H1 (cell line): Measurements from ENCODE around the gene KLHL1. TPM values are rescaled to one million over a fixed set of nuclear protein-coding genes. Genes with fewer than 3 reads are reported as not detected.

Experiments
- CTCF ChIA-PET: fragments of 300-600 bp; sonication (Branson Sonifier 250); formaldehyde crosslinking; loops from one replicate; lab custom pipeline; 2021; ENCODE audit not compliant: partially characterized antibody; lab: Charles Lee
- POLR2A ChIA-PET: fragments of 300-600 bp; sonication (Branson Sonifier 250); formaldehyde crosslinking; loops from one replicate; lab custom pipeline; 2021; ENCODE audit warnings: inconsistent platforms; ENCODE audit not compliant: partially characterized antibody; lab: Charles Lee
- DNase-seq, 2 experiments: peaks; one replicate each; pipeline versions ENCODE4 v3.0.0 to v3.0.0-alpha.2; 2010 to 2022; ENCODE audit warnings: low spot score in 2 of 2, low read depth in 1 of 2, mixed read lengths in 1 of 2
- FAIRE-seq: peaks from 2 replicates; lab custom pipeline; 2011; peaks lifted over from hg19 to GRCh38; lab: Jason Lieb, UNC
- H2AFZ ChIP-seq: 2 replicates; pipeline ENCODE4 v1.8.1; 2012; ENCODE audit warnings: low read length, inconsistent platforms
- H2AK5ac ChIP-seq: 2 replicates; pipeline ENCODE4 v1.6.1; 2013; ENCODE audit warnings: low read depth, low read length
- H2BK120ac ChIP-seq: replicated peaks from 2 replicates; pipeline ENCODE3; 2013; ENCODE audit warnings: low read depth, low read length, inconsistent platforms
- H2BK12ac ChIP-seq: 2 replicates; pipeline ENCODE4 v1.6.1; 2013; ENCODE audit warnings: low read depth, low read length
- H2BK15ac ChIP-seq: 2 replicates; pipeline ENCODE4 v1.6.1; 2013; ENCODE audit warnings: low read length
- H2BK20ac ChIP-seq: 2 replicates; pipeline ENCODE4 v1.6.1; 2013; ENCODE audit warnings: low read length
- H2BK5ac ChIP-seq: 2 replicates; pipeline ENCODE4 v1.6.1; 2013; ENCODE audit warnings: low read depth, low read length
- H3K14ac ChIP-seq: 2 replicates; pipeline ENCODE4 v1.6.1; 2013; ENCODE audit warnings: inconsistent platforms; ENCODE audit not compliant: insufficient read length
- H3K18ac ChIP-seq: 2 replicates; pipeline ENCODE4 v1.6.1; 2013; ENCODE audit warnings: low read length; ENCODE audit errors: extremely low read depth
- H3K23ac ChIP-seq: 2 replicates; pipeline ENCODE4 v1.6.1; 2013; ENCODE audit warnings: inconsistent platforms; ENCODE audit not compliant: insufficient read length
- H3K23me2 ChIP-seq: 2 replicates; pipeline ENCODE4 v1.6.1; 2013; ENCODE audit warnings: low read depth, low read length
- H3K27ac ChIP-seq: 2 replicates; pipeline ENCODE4 v1.6.1; 2011; ENCODE audit warnings: low read depth, low read length, inconsistent platforms
- H3K27me3 ChIP-seq, 4 experiments: replicated peaks in 1 of 4; 1 replicate in 1 of 4; 2 replicates in 3 of 4; pipeline versions ENCODE4 v1.6.1 to v1.8.1; 2011 to 2013; ENCODE audit warnings: low read length in 3 of 4, mild to moderate bottlenecking in 3 of 4, inconsistent platforms in 2 of 4, mixed read lengths in 2 of 4, moderate library complexity in 1 of 4; ENCODE audit not compliant: control insufficient read depth in 3 of 4, insufficient read depth in 3 of 4; ENCODE audit errors: extremely low read depth in 1 of 4
- H3K36me3 ChIP-seq, 4 experiments: 2 replicates each; pipeline versions ENCODE4 v1.6.1 to v1.8.1; 2011 to 2013; ENCODE audit warnings: mild to moderate bottlenecking in 4 of 4, low read length in 3 of 4, moderate library complexity in 2 of 4, control low read depth in 1 of 4, inconsistent platforms in 1 of 4; ENCODE audit not compliant: insufficient read depth in 4 of 4, control insufficient read depth in 2 of 4
- H3K4ac ChIP-seq: replicated peaks from 2 replicates; pipeline ENCODE3; 2013; ENCODE audit warnings: low read length, low read depth, mixed read lengths, inconsistent platforms; ENCODE audit not compliant: insufficient read length
- H3K4me1 ChIP-seq, 4 experiments: replicated peaks in 1 of 4; 1 replicate in 1 of 4; 2 replicates in 3 of 4; pipeline versions ENCODE4 v1.6.1 to v1.8.1; 2011 to 2013; ENCODE audit warnings: low read length in 3 of 4, inconsistent platforms in 2 of 4, mixed read lengths in 1 of 4; ENCODE audit not compliant: insufficient read depth in 4 of 4, control insufficient read depth in 3 of 4
- H3K4me2 ChIP-seq, 2 experiments: 2 replicates each; pipeline versions ENCODE4 v1.6.1 to v1.8.1; 2011 to 2013; ENCODE audit warnings: low read depth in 2 of 2, low read length in 2 of 2, control low read depth in 1 of 2, inconsistent platforms in 1 of 2, mild to moderate bottlenecking in 1 of 2; ENCODE audit not compliant: insufficient read depth in 1 of 2
- H3K4me3 ChIP-seq, 4 experiments: fragments of 200-600, 300-600 bp in 1 of 4; sonication (generic), shearing (Covaris generic), sonication (Bioruptor Twin) in 1 of 4; 2 replicates each; pipeline versions ENCODE4 v1.5.1 to v1.8.1; 2011 to 2016; ENCODE audit warnings: low read length in 4 of 4, low read depth in 3 of 4, control low read depth in 2 of 4, inconsistent platforms in 2 of 4, mild to moderate bottlenecking in 2 of 4, mixed read lengths in 1 of 4, moderate library complexity in 1 of 4; ENCODE audit not compliant: insufficient read depth in 2 of 4; ENCODE audit errors: extremely low read depth in 1 of 4
- H3K56ac ChIP-seq: replicated peaks from 2 replicates; pipeline ENCODE3; 2013; ENCODE audit warnings: low read depth, mild to moderate bottlenecking, mixed read lengths, low read length, inconsistent platforms; ENCODE audit not compliant: insufficient read length
- H3K79me1 ChIP-seq: 2 replicates; pipeline ENCODE4 v1.6.1; 2013; ENCODE audit warnings: low read depth, low read length, control low read depth
- H3K79me2 ChIP-seq, 2 experiments: 2 replicates each; pipeline versions ENCODE4 v1.6.1 to v1.8.1; 2012 to 2013; ENCODE audit warnings: low read length in 2 of 2, mild to moderate bottlenecking in 2 of 2, inconsistent platforms in 1 of 2; ENCODE audit not compliant: insufficient read depth in 2 of 2, control insufficient read depth in 1 of 2
- H3K9ac ChIP-seq, 4 experiments: replicated peaks in 1 of 4; 1 replicate in 1 of 4; 2 replicates in 3 of 4; pipeline versions ENCODE4 v1.6.1 to v1.8.1; 2011 to 2013; ENCODE audit warnings: low read depth in 3 of 4, low read length in 3 of 4, control low read depth in 2 of 4, mild to moderate bottlenecking in 2 of 4, moderate library complexity in 2 of 4, inconsistent platforms in 1 of 4; ENCODE audit errors: extremely low read depth in 1 of 4
- H3K9me3 ChIP-seq, 2 experiments: 2 replicates each; pipeline versions ENCODE4 v1.6.1 to v1.8.1; 2012 to 2013; ENCODE audit warnings: mild to moderate bottlenecking in 2 of 2, moderate library complexity in 2 of 2, control low read depth in 1 of 2, inconsistent platforms in 1 of 2, low read depth in 1 of 2, low read length in 1 of 2, mixed read lengths in 1 of 2; ENCODE audit not compliant: insufficient read depth in 2 of 2
- H4K20me1 ChIP-seq, 2 experiments: replicated peaks in 1 of 2; 2 replicates each; pipeline versions ENCODE3 to v1.8.1; 2011 to 2013; ENCODE audit warnings: inconsistent platforms in 2 of 2, low read length in 2 of 2, mild to moderate bottlenecking in 1 of 2; ENCODE audit not compliant: insufficient read depth in 2 of 2, control insufficient read depth in 1 of 2
- H4K5ac ChIP-seq: 2 replicates; pipeline ENCODE4 v1.6.1; 2013; ENCODE audit warnings: low read length, low read depth, mixed read lengths, inconsistent platforms; ENCODE audit not compliant: insufficient read length
- H4K8ac ChIP-seq: 2 replicates; pipeline ENCODE4 v1.8.0; 2013; ENCODE audit warnings: mild to moderate bottlenecking, moderate library complexity, low read length, inconsistent platforms; ENCODE audit not compliant: insufficient read depth; ENCODE audit errors: extremely low read depth
- H4K91ac ChIP-seq: replicated peaks from 2 replicates; pipeline ENCODE3; 2013; ENCODE audit warnings: low read length, mixed read lengths, inconsistent platforms; ENCODE audit not compliant: insufficient read length
- CHD2 ChIP-seq: IDR thresholded peaks from 2 replicates; pipeline ENCODE4 v1.6.1; 2012; ENCODE audit warnings: low read length, improper control_type of control experiment
- FOSL1 ChIP-seq: IDR thresholded peaks from 2 replicates; pipeline ENCODE4 v1.6.1; 2011; ENCODE audit warnings: mild to moderate bottlenecking, low read depth, low read length, moderate library complexity; ENCODE audit not compliant: insufficient read depth
- GABPA ChIP-seq: IDR thresholded peaks from 2 replicates; pipeline ENCODE4 v1.6.1; 2011; ENCODE audit warnings: mild to moderate bottlenecking, low read length, moderate library complexity, borderline replicate concordance; ENCODE audit not compliant: insufficient read depth
- HDAC2 ChIP-seq, 2 experiments: fragments of 300-600 bp in 1 of 2; sonication (generic) in 1 of 2; IDR thresholded peaks; 2 replicates each; pipeline ENCODE4 v1.6.1; 2011 to 2012; ENCODE audit warnings: low read depth in 2 of 2, low read length in 2 of 2, mild to moderate bottlenecking in 2 of 2, moderate library complexity in 2 of 2, borderline replicate concordance in 1 of 2, inconsistent platforms in 1 of 2
- JUN ChIP-seq: IDR thresholded peaks from 2 replicates; pipeline ENCODE4 v1.6.1; 2011; ENCODE audit warnings: low read depth, mild to moderate bottlenecking, improper control_type of control experiment, low read length
- JUND ChIP-seq: IDR thresholded peaks from 2 replicates; pipeline ENCODE4 v1.6.1; 2011; ENCODE audit warnings: mild to moderate bottlenecking, improper control_type of control experiment, low read length
- MAFK ChIP-seq: IDR thresholded peaks from 2 replicates; pipeline ENCODE4 v1.6.1; 2012; ENCODE audit warnings: low read depth, mild to moderate bottlenecking, improper control_type of control experiment, low read length
- POLR2AphosphoS5 ChIP-seq: IDR thresholded peaks from 2 replicates; pipeline ENCODE4 v1.6.1; 2011; ENCODE audit warnings: low read depth, low read length
- RAD21 ChIP-seq, 2 experiments: IDR thresholded peaks in 1 of 2; conservative IDR thresholded peaks in 1 of 2; 2 replicates each; pipeline ENCODE4 v1.6.1; 2011; ENCODE audit warnings: low read depth in 2 of 2, low read length in 2 of 2, improper control_type of control experiment in 1 of 2, inconsistent platforms in 1 of 2, mild to moderate bottlenecking in 1 of 2, moderate library complexity in 1 of 2
- RFX5 ChIP-seq: IDR thresholded peaks from 2 replicates; pipeline ENCODE4 v1.6.1; 2011; ENCODE audit warnings: low read depth, low read length, improper control_type of control experiment, borderline replicate concordance
- RXRA ChIP-seq: IDR thresholded peaks from 2 replicates; pipeline ENCODE4 v1.6.1; 2011; ENCODE audit warnings: low read depth, mild to moderate bottlenecking, low read length, moderate library complexity; ENCODE audit not compliant: insufficient read depth
- SAP30 ChIP-seq: fragments of 300-600 bp; sonication (generic); IDR thresholded peaks from 2 replicates; pipeline ENCODE4 v1.7.1; 2012; ENCODE audit warnings: low read length, moderate library complexity, mild to moderate bottlenecking, inconsistent platforms; ENCODE audit not compliant: insufficient read depth, insufficient replicate concordance
- SP2 ChIP-seq: IDR thresholded peaks from 2 replicates; pipeline ENCODE4 v1.6.1; 2012; ENCODE audit warnings: mild to moderate bottlenecking, low read length, inconsistent platforms
- SUZ12 ChIP-seq: fragments of 200-600 bp; sonication (generic); IDR thresholded peaks from 2 replicates; pipeline ENCODE4 v1.6.1; 2012; ENCODE audit warnings: mild to moderate bottlenecking, inconsistent platforms, low read length, moderate library complexity, mixed read lengths
- TAF1 ChIP-seq: IDR thresholded peaks from 2 replicates; pipeline ENCODE4 v1.6.1; 2011; ENCODE audit warnings: mild to moderate bottlenecking, low read depth, low read length
- WGBS, 2 experiments: shearing (Covaris generic) in 1 of 2; methylation state at CpG; one replicate each; pipeline versions ENCODE4 v1.1.6 to v1.1.7; 2013 to 2015; ENCODE audit warnings: low lambda C conversion rate in 2 of 2, mixed read lengths in 2 of 2, inconsistent platforms in 1 of 2, low coverage in 1 of 2, missing lambda C conversion rate in 1 of 2; ENCODE audit not compliant: insufficient replicate concordance in 2 of 2, insufficient coverage in 1 of 2, insufficient read length in 1 of 2; ENCODE audit errors: extremely low coverage in 1 of 2, missing lambda C conversion rate in 1 of 2; 5-methylcytosine and 5-hydroxymethylcytosine counted together
- polyA plus RNA-seq, 7 experiments: library from polyadenylated mRNA; depleted of rRNA in 3 of 7; stranded (reverse) in 5 of 7; unstranded in 2 of 7; fragments of >200 nt in 5 of 7; fragments of 200-250 nt in 2 of 7; gene quantifications; 1 replicate in 5 of 7; 2 replicates in 1 of 7; 4 replicates in 1 of 7; pipeline versions ENCODE4 v1.2.1 to v1.2.3, GENCODE V29; 2011 to 2013; ENCODE audit warnings: missing spikeins in 2 of 7, mixed read lengths in 2 of 7
- total RNA-seq: library from RNA; stranded (reverse); fragmentation: NEBNext Ultra II Directional; extraction: Animal tissue kit (Norgen Biotek cat#: 25700); gene quantifications from 2 replicates; pipeline ENCODE4 v1.2.1, GENCODE V29; 2021

KLHL1 gene
- total and polyA plus RNA-seq, 2 of the 8 experiments (the other 6 are each of a cell fraction or from before 2014, with no cell fraction given): not detected

GRCh38 chr13:69751259-69751658 lies 357.0 kb downstream of the KLHL1 start:
- FAIRE-seq: no peak
- H3K27ac ChIP-seq: no peak overlapping the region

More at GRCh38 chr13:69751259-69751658, 357.0 kb downstream of the KLHL1 start:
- H2BK15ac ChIP-seq: no peak overlapping the region
- no peak overlapping the region for H3K18ac ChIP-seq
- no peak overlapping the region for H3K23ac ChIP-seq
- H3K4me1 ChIP-seq: no peaks in the 10 kb centered on the region
- H4K91ac ChIP-seq: no peak overlapping the region
- no peak for TF ChIP-seq POLR2AphosphoS5
- no peak for TF ChIP-seq MAFK
- TF ChIP-seq SUZ12: no peak
- TF ChIP-seq RAD21 (IDR thresholded peaks at IDR 0.05 in 1 of 2, conservative IDR thresholded peaks at IDR 0.05 in 1 of 2; ENCODE audit: low read depth in 2 of 2, low read length in 2 of 2): no peak
- no peak for TF ChIP-seq SP2
- TF ChIP-seq JUND: no peak
- no peak for TF ChIP-seq RXRA
- no peak for TF ChIP-seq FOSL1
- TF ChIP-seq CHD2: no peak
- TF ChIP-seq HDAC2 (IDR thresholded peaks at IDR 0.05; ENCODE audit: borderline replicate concordance in 1 of 2, low read depth in 2 of 2, low read length in 2 of 2): no peak
- no peak for TF ChIP-seq TAF1
- TF ChIP-seq RFX5: no peak
- no peak for TF ChIP-seq GABPA
- no peak for TF ChIP-seq SAP30
- TF ChIP-seq JUN: no peak
- TF ChIP-seq, all 59 proteins: peak for 0
- Histone ChIP-seq H3K4ac (no peak overlapping the region), H4K5ac (no peak overlapping the region), H3K27me3 (peaks cover 0 to 1% (median 0%) of the 10 kb centered on the region in 4 experiments; a peak in 1 of 7 replicates), H3K79me1 (no peaks in the 10 kb centered on the region), H3K14ac (no peak overlapping the region), H3K23me2 (no peaks in the 10 kb centered on the region), H2BK5ac (no peak overlapping the region), H3K4me2 (no peak overlapping the region), H4K20me1 (no peaks in the 10 kb centered on the region), H2BK20ac (no peak overlapping the region), H3K56ac (no peak overlapping the region), H3K9ac (no peak overlapping the region), H2BK12ac (no peak overlapping the region), H3K4me3 (no peak overlapping the region), H3K79me2 (no peaks in the 10 kb centered on the region), H4K8ac (no peak overlapping the region), H2BK120ac (no peak overlapping the region), H3K9me3 (no peaks in the 10 kb centered on the region), H2AK5ac (no peak overlapping the region), H3K36me3 (no peaks in the 10 kb centered on the region), H2AFZ (no peak overlapping the region)
- POLR2A ChIA-PET: no interaction called here
- 90% methylated on average over 4 of the region's 4 CpGs; no CpG with 5 or more reads in 1 of the 2 experiments for WGBS, 2 experiments
- CTCF ChIA-PET: no interaction called here
- DNase-seq: no peak
